SK-N-SH treated with all-trans-retinoic acid at 6 μM for 48 hours (cell line): ENCODE measurements around the gene STX1B.

Experiments used
- ATAC-seq: fragments of 200-7000 bp; cut with Tn5 transposase; 3 replicates; pipeline ENCODE4 v1.9.1; 2020; ENCODE audit warnings: mild to moderate bottlenecking, moderate library complexity
- ARNTL ChIP-seq: fragments of 450-650 bp; formaldehyde crosslinking; IDR thresholded peaks from 2 replicates; pipeline ENCODE4 v1.5.0; 2020; ENCODE audit warnings: low read depth, mild to moderate bottlenecking, moderate library complexity, borderline replicate concordance
- CREB5 ChIP-seq: fragments of 250-450 bp; sonication (Bioruptor Pico); IDR thresholded peaks from 2 replicates; pipeline ENCODE4 v1.5.1; 2020; ENCODE audit warnings: low read depth, mild to moderate bottlenecking, moderate library complexity
- CSRNP3 ChIP-seq: fragments of 250-450 bp; sonication (Bioruptor Pico); IDR thresholded peaks from 2 replicates; pipeline ENCODE4 v1.5.1; 2021; ENCODE audit warnings: mild to moderate bottlenecking, moderate library complexity
- ESRRG ChIP-seq: fragments of 250-450 bp; sonication (Bioruptor Pico); IDR thresholded peaks from 2 replicates; pipeline ENCODE4 v1.6.1; 2021; ENCODE audit warnings: mild to moderate bottlenecking
- GLIS3 ChIP-seq: fragments of 250-450 bp; sonication (Bioruptor Pico); IDR thresholded peaks from 2 replicates; pipeline ENCODE4 v1.5.0; 2020; ENCODE audit warnings: mild to moderate bottlenecking, moderate library complexity
- OSR1 ChIP-seq: fragments of 250-450 bp; sonication (Bioruptor Pico); IDR thresholded peaks from 2 replicates; pipeline ENCODE4 v1.8.0; 2022; ENCODE audit warnings: moderate library complexity, mild to moderate bottlenecking, inconsistent platforms
- PATZ1 ChIP-seq: fragments of 250-450 bp; sonication (Bioruptor Pico); IDR thresholded peaks from 2 replicates; pipeline ENCODE4 v1.8.0; 2020; ENCODE audit warnings: mild to moderate bottlenecking, moderate library complexity, borderline replicate concordance
- PPARA ChIP-seq: fragments of 250-450 bp; sonication (Bioruptor Pico); IDR thresholded peaks from 2 replicates; pipeline ENCODE4 v1.5.0; 2020; ENCODE audit warnings: mild to moderate bottlenecking, borderline replicate concordance
- SNAI2 ChIP-seq: fragments of 250-450 bp; sonication (Bioruptor Pico); IDR thresholded peaks from 2 replicates; pipeline ENCODE4 v1.5.0; 2020; ENCODE audit warnings: mild to moderate bottlenecking, moderate library complexity
- TCF4 ChIP-seq: fragments of 250-450 bp; sonication (Bioruptor Pico); IDR thresholded peaks from 2 replicates; pipeline ENCODE4 v1.8.0; 2021; ENCODE audit warnings: mild to moderate bottlenecking, moderate library complexity, borderline replicate concordance
- TSHZ2 ChIP-seq: fragments of 250-450 bp; sonication (Bioruptor Pico); IDR thresholded peaks from 2 replicates; pipeline ENCODE4 v1.5.0; 2020; ENCODE audit warnings: mild to moderate bottlenecking, moderate library complexity
- ZC3H10 ChIP-seq: fragments of 250-450 bp; sonication (Bioruptor Pico); IDR thresholded peaks from 2 replicates; pipeline ENCODE4 v1.5.1; 2021; ENCODE audit warnings: mild to moderate bottlenecking, moderate library complexity
- ZFP3 ChIP-seq: fragments of 250-450 bp; sonication (Bioruptor Pico); IDR thresholded peaks from 2 replicates; pipeline ENCODE4 v1.5.0; 2020; ENCODE audit warnings: mild to moderate bottlenecking, moderate library complexity
- ZFP30 ChIP-seq: fragments of 450-650 bp; formaldehyde crosslinking; IDR thresholded peaks from 2 replicates; pipeline ENCODE4 v1.5.0; 2022; ENCODE audit warnings: mild to moderate bottlenecking, moderate library complexity
- ZNF70 ChIP-seq: fragments of 450-650 bp; formaldehyde crosslinking; IDR thresholded peaks from 2 replicates; pipeline ENCODE4 v1.5.0; 2020; ENCODE audit warnings: mild to moderate bottlenecking, moderate library complexity

Gene STX1B

GRCh38 chr16:30949650-30950515 lies 60.6 kb downstream of the STX1B start:
- no peak for TF ChIP-seq ZFP3 (CRISPR knock-in tag)
- no peak for TF ChIP-seq ARNTL (CRISPR knock-in tag)
- TF ChIP-seq SNAI2 (CRISPR knock-in tag) = no peak
- TF ChIP-seq TSHZ2 (CRISPR knock-in tag) = 0 out of 2 replicates have a peak, but pooled peaks have one; percentile 21
- TF ChIP-seq ZNF70 (CRISPR knock-in tag) = 0 out of 2 replicates have a peak, but pooled peaks have one; percentile 40
- no peak for TF ChIP-seq ESRRG (CRISPR knock-in tag)
- TF ChIP-seq PATZ1 = no peak
- TF ChIP-seq GLIS3 (CRISPR knock-in tag) = 0 out of 2 replicates have a peak, but pooled peaks have one; percentile 43
- ATAC-seq = peak; percentile 48

GRCh38 chr16:30948667-30949649 lies 61.5 kb downstream of the STX1B start, which contains the start of gene ORAI3:
Gene ORAI3, plus strand, starts transcription at chr16:30949068. Its CDS starts 222 bp downstream, at chr16:30949290.
- ATAC-seq = peak; percentile 76
- TF ChIP-seq GLIS3 (CRISPR knock-in tag) = peak; percentile 27; the same call in 1 of the 2 replicates
- TF ChIP-seq PPARA = no peak
- TF ChIP-seq OSR1 (CRISPR knock-in tag) = no peak
- TF ChIP-seq TSHZ2 (CRISPR knock-in tag) = no peak
- no peak for TF ChIP-seq ZFP30
- no peak for TF ChIP-seq CSRNP3 (CRISPR knock-in tag)
- no peak for TF ChIP-seq SNAI2 (CRISPR knock-in tag)
- no peak for TF ChIP-seq TCF4 (CRISPR knock-in tag)
- peak; percentile 39; the same call in 1 of the 2 replicates for TF ChIP-seq ZC3H10

- peak; percentile 76 for ATAC-seq
- TF ChIP-seq ZFP30 (no peak), CREB5 (CRISPR knock-in tag) (no peak), ZC3H10 (no peak), ARNTL (CRISPR knock-in tag) (no peak), GLIS3 (CRISPR knock-in tag) (no peak), ZFP3 (CRISPR knock-in tag) (no peak), TCF4 (CRISPR knock-in tag) (no peak), ESRRG (CRISPR knock-in tag) (no peak)
- TF ChIP-seq, all 23 proteins: peak for 0
Observed at GRCh38 chr16:30947859-30948666, 62.4 kb downstream of the STX1B start.
